Right atrium auricular region (tissue), 2 donors: ENCODE results near the gene SSTR5. TPM values are rescaled to one million over a fixed set of nuclear protein-coding genes. Genes with fewer than 3 reads are reported as not detected.

Experiments
- DNase-seq: peaks from one replicate; pipeline ENCODE4 v3.0.0-alpha.2; 2019; ENCODE audit warnings: low spot score
- H3K27ac ChIP-seq, 2 donors: fragments of 200-600 bp; sonication (generic); 1 replicate in 1 of 2; 2 replicates in 1 of 2; pipeline ENCODE4 v1.5.1; 2016 to 2019
- H3K27me3 ChIP-seq, 2 donors: fragments of 200-600 bp; sonication (generic); one replicate each; pipeline versions ENCODE4 v1.5.1 to v1.6.0; 2017 to 2019
- H3K36me3 ChIP-seq: fragments of 200-600 bp; sonication (generic); one replicate; pipeline ENCODE4 v1.5.1; 2016
- H3K4me1 ChIP-seq, 2 donors: fragments of 200-600 bp; sonication (generic); one replicate each; pipeline versions ENCODE4 v1.5.1 to v1.6.0; 2017 to 2019
- H3K4me3 ChIP-seq, 2 donors: fragments of 200-600 bp; sonication (generic); 1 replicate in 1 of 2; 2 replicates in 1 of 2; pipeline ENCODE4 v1.5.1; 2017 to 2019; ENCODE audit warnings: mild to moderate bottlenecking in 1 of 2, moderate library complexity in 1 of 2
- H3K9me3 ChIP-seq, 2 donors: fragments of 200-600 bp; sonication (generic); one replicate each; pipeline ENCODE4 v1.5.1; 2019
- total RNA-seq, 2 donors: library from RNA; depleted of rRNA; stranded (reverse); fragments of >200 nt; gene quantifications; one replicate each; pipeline ENCODE4 v1.1.0, GENCODE V29; 2016
- TF ChIP-seq, protein P1 (sequence below), 2 donors: fragments of 200-600 bp; sonication (generic); IDR thresholded peaks; one replicate each; pipeline ENCODE4 v1.5.1; 2019; ENCODE audit warnings: antibody characterized with exemption in 2 of 2

Gene SSTR5
- total RNA-seq, 2 donors from 2014 or later: 2.7 to 14.1 TPM

GRCh38 chr16:1094124-1094479, 21.6 kb downstream of the SSTR5 start:
- Histone ChIP-seq H3K36me3 (no peaks in the 10 kb centered on the region), H3K9me3 (no peaks in the 10 kb centered on the region), H3K27me3 (peaks cover 0 to 3% of the 10 kb centered on the region in 2 donors), H3K4me1 (peaks cover 0 to 52% of the 10 kb centered on the region in 2 donors), H3K4me3 (no peak overlapping the region), H3K27ac (no peak overlapping the region)
- TF ChIP-seq, protein P1, sequence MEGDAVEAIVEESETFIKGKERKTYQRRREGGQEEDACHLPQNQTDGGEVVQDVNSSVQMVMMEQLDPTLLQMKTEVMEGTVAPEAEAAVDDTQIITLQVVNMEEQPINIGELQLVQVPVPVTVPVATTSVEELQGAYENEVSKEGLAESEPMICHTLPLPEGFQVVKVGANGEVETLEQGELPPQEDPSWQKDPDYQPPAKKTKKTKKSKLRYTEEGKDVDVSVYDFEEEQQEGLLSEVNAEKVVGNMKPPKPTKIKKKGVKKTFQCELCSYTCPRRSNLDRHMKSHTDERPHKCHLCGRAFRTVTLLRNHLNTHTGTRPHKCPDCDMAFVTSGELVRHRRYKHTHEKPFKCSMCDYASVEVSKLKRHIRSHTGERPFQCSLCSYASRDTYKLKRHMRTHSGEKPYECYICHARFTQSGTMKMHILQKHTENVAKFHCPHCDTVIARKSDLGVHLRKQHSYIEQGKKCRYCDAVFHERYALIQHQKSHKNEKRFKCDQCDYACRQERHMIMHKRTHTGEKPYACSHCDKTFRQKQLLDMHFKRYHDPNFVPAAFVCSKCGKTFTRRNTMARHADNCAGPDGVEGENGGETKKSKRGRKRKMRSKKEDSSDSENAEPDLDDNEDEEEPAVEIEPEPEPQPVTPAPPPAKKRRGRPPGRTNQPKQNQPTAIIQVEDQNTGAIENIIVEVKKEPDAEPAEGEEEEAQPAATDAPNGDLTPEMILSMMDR (IDR thresholded peaks at IDR 0.05): no peak
- DNase-seq: no peak

- DNase-seq: no peak
- TF ChIP-seq, protein P1 (IDR thresholded peaks at IDR 0.05): no peak
- Histone ChIP-seq H3K9me3 (no peaks in the 10 kb centered on the region), H3K27ac (peak overlapping the region in 1 of 2 donors; percentile 35), H3K27me3 (peaks cover 0 to 3% of the 10 kb centered on the region in 2 donors), H3K4me3 (no peak overlapping the region), H3K36me3 (no peaks in the 10 kb centered on the region), H3K4me1 (peaks cover 0 to 47% of the 10 kb centered on the region in 2 donors)
Observed at GRCh38 chr16:1094601-1095449, 22.3 kb downstream of the SSTR5 start.

GRCh38 chr16:1095450-1096168, 23.1 kb downstream of the SSTR5 start:
- H3K36me3 ChIP-seq: no peaks in the 10 kb centered on the region
- H3K9me3 ChIP-seq: no peaks in the 10 kb centered on the region
- H3K4me3 ChIP-seq: no peak overlapping the region
- H3K27me3 ChIP-seq: no peaks in the 10 kb centered on the region
- H3K4me1 ChIP-seq: peaks cover 0 to 39% of the 10 kb centered on the region in 2 donors
- no peak for DNase-seq
- H3K27ac ChIP-seq: peak overlapping the region; percentile 81 to 93
- TF ChIP-seq, protein P1 (IDR thresholded peaks at IDR 0.05): no peak

DNA sequence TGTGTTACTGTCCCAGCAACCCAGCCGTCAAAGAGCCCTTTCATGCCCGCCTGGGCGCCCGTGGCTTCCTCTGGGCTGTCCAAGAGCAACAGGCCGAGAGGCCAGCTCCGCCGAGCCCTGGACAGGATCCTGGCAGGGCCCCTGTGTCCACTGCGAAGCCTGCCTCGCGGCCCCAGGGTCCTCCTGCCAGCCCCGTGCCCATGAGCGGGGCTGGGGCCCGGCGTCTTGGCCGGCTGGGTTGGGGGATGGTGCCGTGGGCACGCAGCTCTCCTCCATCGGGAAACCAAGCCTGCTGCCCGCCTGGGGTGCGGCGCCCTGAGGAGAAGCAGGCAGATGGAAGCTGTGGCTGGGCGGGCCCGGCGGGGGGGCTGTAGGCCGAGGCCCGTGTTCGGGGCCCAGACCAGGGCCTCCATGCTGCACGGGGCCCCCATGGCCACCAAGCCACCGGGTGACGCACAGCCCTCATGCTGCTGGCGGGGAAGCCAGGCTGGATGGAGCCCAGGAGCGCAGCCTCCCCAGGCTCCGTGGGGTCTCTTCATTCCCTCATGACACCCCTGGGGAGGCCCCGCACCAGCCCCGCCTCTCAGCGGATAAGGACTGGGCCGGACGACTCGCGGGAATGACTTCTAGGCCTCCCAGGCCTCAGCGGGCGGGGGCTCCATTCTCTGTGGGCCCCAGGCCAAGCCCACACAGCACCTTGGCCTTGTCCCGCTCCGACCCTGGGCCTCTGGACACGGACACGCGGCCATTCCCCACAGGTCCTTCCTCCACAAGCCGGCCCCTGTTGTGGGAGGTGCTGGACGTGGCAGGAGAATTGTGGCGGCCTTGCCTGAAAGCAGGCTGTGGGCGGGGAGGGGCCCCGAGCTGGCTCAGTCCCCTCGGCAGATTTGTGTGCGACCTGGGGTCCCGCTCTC, 23.9 kb downstream of the SSTR5 start, which contains the start of gene C1QTNF8:
Gene C1QTNF8 (minus strand): TSS at position 76 of the 914 bp plus-strand sequence. CDS start 1,322 bp downstream, outside the sequence.
- H3K4me3 ChIP-seq: no peak within 1 kb of the TSS
- no peaks in the 10 kb centered on the region for H3K36me3 ChIP-seq
- DNase-seq: no peak
- peak within 1 kb of the TSS; percentile 81 to 93 for H3K27ac ChIP-seq
- no peaks in the 10 kb centered on the region for H3K9me3 ChIP-seq
- TF ChIP-seq, protein P1 (IDR thresholded peaks at IDR 0.05): no peak
- H3K27me3 ChIP-seq: no peaks in the 10 kb centered on the region
- peaks cover 0 to 34% of the 10 kb centered on the region in 2 donors for H3K4me1 ChIP-seq

- peaks cover 0 to 34% of the 10 kb centered on the region in 2 donors for H3K4me1 ChIP-seq
- H3K27ac ChIP-seq: peak overlapping the region; percentile 81 to 93
- H3K36me3 ChIP-seq: no peaks in the 10 kb centered on the region
- H3K9me3 ChIP-seq: no peaks in the 10 kb centered on the region
- no peaks in the 10 kb centered on the region for H3K27me3 ChIP-seq
- no peak for DNase-seq
- no peak overlapping the region for H3K4me3 ChIP-seq
- TF ChIP-seq, protein P1 (IDR thresholded peaks at IDR 0.05): no peak
Observed at GRCh38 chr16:1097156-1097555, 24.6 kb downstream of the SSTR5 start.
